Activated T-cell treated with anti-CD3 and anti-CD28 coated beads, Interleukin-2, amount 50 U/mL, for 1 hour (primary cell): ENCODE results near the gene CLSTN3.
"Not testable (repeated sequence)": the region's sequence is repeated elsewhere in the genome, so short reads cannot be mapped to it uniquely, and the experiment has no call there.

ENCODE experiments used
- DNase-seq: peaks from one replicate; pipeline ENCODE4 v3.0.0-alpha.2; 2020

CLSTN3 gene

GRCh38 chr12:7154042-7154441, 23.9 kb downstream of the CLSTN3 start:
- no peak for DNase-seq

- no peak for DNase-seq
These were observed 24.8 kb downstream of the CLSTN3 start for GRCh38 chr12:7154901-7155470.

GRCh38 chr12:7155471-7156034, 25.4 kb downstream of the CLSTN3 start:
- no peak for DNase-seq

- DNase-seq = no peak
These were observed 26.4 kb downstream of the CLSTN3 start for GRCh38 chr12:7156259-7157197.

GRCh38 chr12:7157391-7157790, 27.2 kb downstream of the CLSTN3 start:
- no peak for DNase-seq

- no peak for DNase-seq
These were observed 28.8 kb downstream of the CLSTN3 start for GRCh38 chr12:7158781-7159609.

- no peak for DNase-seq
These were observed 30.0 kb downstream of the CLSTN3 start for GRCh38 chr12:7160183-7160582.

- no peak for DNase-seq
These were observed 31.2 kb downstream of the CLSTN3 start for GRCh38 chr12:7161327-7161726.

GRCh38 chr12:7161811-7162210, 31.6 kb downstream of the CLSTN3 start:
- DNase-seq = no peak

GRCh38 chr12:7162691-7163114, 32.5 kb downstream of the CLSTN3 start:
- DNase-seq = peak; percentile 32

- DNase-seq = no peak
These were observed 39.8 kb downstream of the CLSTN3 start for GRCh38 chr12:7169951-7170350.

- DNase-seq = no peak
These were observed 41.7 kb downstream of the CLSTN3 start for GRCh38 chr12:7171854-7172253.

GRCh38 chr12:7175493-7175892, 45.3 kb downstream of the CLSTN3 start:
- DNase-seq = no peak

- no peak for DNase-seq
These were observed 46.4 kb downstream of the CLSTN3 start for GRCh38 chr12:7176595-7176994.

GRCh38 chr12:7178481-7178880, 48.3 kb downstream of the CLSTN3 start:
- no peak for DNase-seq

- no peak for DNase-seq
These were observed 50.5 kb downstream of the CLSTN3 start for GRCh38 chr12:7180685-7181084.

GRCh38 chr12:7186058-7186457, 55.9 kb downstream of the CLSTN3 start:
- DNase-seq = not testable (repeated sequence)

- peak; percentile 71 for DNase-seq
These were observed 58.6 kb downstream of the CLSTN3 start for GRCh38 chr12:7188562-7189397.

- peak; percentile 81 for DNase-seq
These were observed 59.5 kb downstream of the CLSTN3 start, which contains the start of gene PEX5 for GRCh38 chr12:7189398-7190267. TSS of gene PEX5 (plus strand) at chr12:7189686. CDS start at chr12:7190378, 692 bp downstream.

GRCh38 chr12:7190268-7191055, 60.3 kb downstream of the CLSTN3 start:
- DNase-seq = peak; percentile 31
